Thyroid gland (tissue), 4 donors: ENCODE measurements around the gene WNT5B.

Experiments
- POLR2A ChIP-seq, 2 donors: fragments of 450-650 bp; IDR thresholded peaks; one replicate each; pipeline ENCODE4 v1.6.1; 2017; ENCODE audit warnings: antibody characterized with exemption in 2 of 2, mild to moderate bottlenecking in 2 of 2, moderate library complexity in 1 of 2
- TF ChIP-seq, protein P1 (sequence below), 6 experiments: fragments of 200-600 bp in 3 of 6; fragments of 450-650 bp in 3 of 6; sonication (generic) in 3 of 6; IDR thresholded peaks; one replicate each; pipeline ENCODE4 v1.5.1; 2016 to 2019; ENCODE audit warnings: antibody characterized with exemption in 6 of 6, mild to moderate bottlenecking in 2 of 6, inconsistent platforms in 1 of 6, moderate library complexity in 1 of 6

- TF ChIP-seq, protein P1, sequence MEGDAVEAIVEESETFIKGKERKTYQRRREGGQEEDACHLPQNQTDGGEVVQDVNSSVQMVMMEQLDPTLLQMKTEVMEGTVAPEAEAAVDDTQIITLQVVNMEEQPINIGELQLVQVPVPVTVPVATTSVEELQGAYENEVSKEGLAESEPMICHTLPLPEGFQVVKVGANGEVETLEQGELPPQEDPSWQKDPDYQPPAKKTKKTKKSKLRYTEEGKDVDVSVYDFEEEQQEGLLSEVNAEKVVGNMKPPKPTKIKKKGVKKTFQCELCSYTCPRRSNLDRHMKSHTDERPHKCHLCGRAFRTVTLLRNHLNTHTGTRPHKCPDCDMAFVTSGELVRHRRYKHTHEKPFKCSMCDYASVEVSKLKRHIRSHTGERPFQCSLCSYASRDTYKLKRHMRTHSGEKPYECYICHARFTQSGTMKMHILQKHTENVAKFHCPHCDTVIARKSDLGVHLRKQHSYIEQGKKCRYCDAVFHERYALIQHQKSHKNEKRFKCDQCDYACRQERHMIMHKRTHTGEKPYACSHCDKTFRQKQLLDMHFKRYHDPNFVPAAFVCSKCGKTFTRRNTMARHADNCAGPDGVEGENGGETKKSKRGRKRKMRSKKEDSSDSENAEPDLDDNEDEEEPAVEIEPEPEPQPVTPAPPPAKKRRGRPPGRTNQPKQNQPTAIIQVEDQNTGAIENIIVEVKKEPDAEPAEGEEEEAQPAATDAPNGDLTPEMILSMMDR (IDR thresholded peaks at IDR 0.05): no peak
- TF ChIP-seq POLR2A (IDR thresholded peaks at IDR 0.05): no peak
Observed at GRCh38 chr12:1619587-1619986, 9.4 kb upstream of the WNT5B start.
